Measurements from ENCODE around the gene VAV1.

DNA sequence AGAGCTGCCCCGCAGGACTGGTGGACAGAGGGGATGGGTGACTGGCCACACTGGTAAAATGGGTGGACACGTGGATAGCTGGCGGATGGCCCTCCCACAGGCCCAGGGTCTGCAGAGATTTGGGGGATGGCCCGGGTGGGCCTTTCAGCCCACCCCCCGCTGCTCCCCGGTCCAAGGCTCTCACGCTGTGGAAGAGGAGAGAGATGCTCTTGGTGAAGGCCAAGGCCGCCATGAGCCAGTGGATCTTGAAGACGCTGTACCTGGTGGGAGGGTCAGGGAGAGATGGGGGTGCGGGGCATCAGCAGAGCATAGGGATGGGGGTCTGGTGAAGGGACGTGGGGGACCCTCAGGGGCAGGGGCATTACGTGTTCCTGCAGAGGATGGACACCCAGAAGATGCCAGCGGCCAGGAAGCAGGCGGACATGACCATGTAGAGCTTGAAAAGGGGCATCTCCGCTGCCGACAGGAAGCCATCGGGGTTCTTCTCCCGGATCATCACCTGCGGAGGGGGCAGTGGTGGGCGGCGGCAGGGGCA is 39.6 kb upstream of the VAV1 start:
- TF ChIP-seq CTCF (IDR thresholded peaks at IDR 0.05) (no peak), POLR2A (IDR thresholded peaks at IDR 0.05) (no peak)

All from thyroid gland (tissue), 4 donors.